ENCODE results near the gene TMEM131. TPM values are rescaled to one million over a fixed set of nuclear protein-coding genes. Genes with fewer than 3 reads are reported as not detected.

Gene TMEM131
- polyA plus RNA-seq, 3 donors: 7.0 to 23.6 (median 8.2) TPM

DNA sequence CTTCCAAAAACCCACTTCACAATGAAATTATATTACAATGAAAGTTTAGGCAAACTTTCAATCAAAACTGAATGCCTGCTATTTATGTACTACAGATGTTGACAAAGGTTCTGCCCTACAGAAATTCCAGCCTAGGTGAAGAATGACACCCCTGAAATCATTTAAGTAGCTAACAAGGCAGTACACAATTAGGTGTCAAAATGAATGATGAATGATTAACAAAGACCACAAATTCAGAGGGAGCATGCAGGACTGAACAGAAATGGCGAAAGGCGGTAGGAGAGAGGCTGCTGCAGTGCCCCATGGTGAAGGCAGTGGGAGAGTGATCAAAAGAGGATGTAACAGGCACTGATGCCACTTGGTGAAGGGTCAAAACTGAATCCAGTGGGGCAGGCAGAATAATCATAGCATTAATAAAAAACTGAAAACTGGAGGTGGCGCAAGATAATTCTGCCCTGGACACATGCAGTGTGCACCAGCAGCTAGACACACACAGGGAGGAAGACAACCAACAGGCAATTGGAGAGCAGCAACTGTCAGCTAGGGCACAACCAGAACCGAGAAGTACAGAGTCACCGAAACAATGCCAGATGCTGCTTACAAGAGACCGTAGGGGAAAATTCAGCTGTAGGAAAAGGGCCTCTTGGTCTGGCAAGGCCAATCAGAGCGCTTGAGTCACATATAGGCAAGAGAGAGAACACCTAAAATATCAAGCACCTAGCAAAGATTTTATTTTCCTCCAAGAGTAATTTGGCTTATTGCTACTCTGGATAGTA lies 4.5 kb downstream of the TMEM131 start:
- no peaks in the 10 kb centered on the region for H3K27me3 Mint-ChIP-seq (ENCODE audit: low read depth in 3 of 3)
- DNase-seq: peak in 1 of 3 donors; percentile 16
- peaks cover 0 to 5% of the 10 kb centered on the region in 2 donors for H3K36me3 Mint-ChIP-seq
- no peak overlapping the region for H3K4me2 ChIP-seq (replicated peaks; ENCODE audit: extremely low read depth, low read length, poor library complexity, severe bottlenecking)
- H3K4me1 Mint-ChIP-seq: peaks cover 68% of the 10 kb centered on the region
- H3K27ac Mint-ChIP-seq: peak overlapping the region in 1 of 7 donors; percentile 85
- H3K36me3 ChIP-seq (replicated peaks in 1 of 2; ENCODE audit: control insufficient read depth in 1 of 2, insufficient read depth in 2 of 2, low read length in 2 of 2): no peaks in the 10 kb centered on the region
- H4K20me1 ChIP-seq (ENCODE audit: insufficient read depth, low read length): peaks cover 84% of the 10 kb centered on the region
- H3K4me3 Mint-ChIP-seq: no peak overlapping the region
- H3K4me1 ChIP-seq (ENCODE audit: control insufficient read depth in 1 of 2, insufficient read depth in 2 of 2, low read length in 2 of 2): peaks cover 42 to 65% of the 10 kb centered on the region in 2 donors
- TF ChIP-seq, protein P1, sequence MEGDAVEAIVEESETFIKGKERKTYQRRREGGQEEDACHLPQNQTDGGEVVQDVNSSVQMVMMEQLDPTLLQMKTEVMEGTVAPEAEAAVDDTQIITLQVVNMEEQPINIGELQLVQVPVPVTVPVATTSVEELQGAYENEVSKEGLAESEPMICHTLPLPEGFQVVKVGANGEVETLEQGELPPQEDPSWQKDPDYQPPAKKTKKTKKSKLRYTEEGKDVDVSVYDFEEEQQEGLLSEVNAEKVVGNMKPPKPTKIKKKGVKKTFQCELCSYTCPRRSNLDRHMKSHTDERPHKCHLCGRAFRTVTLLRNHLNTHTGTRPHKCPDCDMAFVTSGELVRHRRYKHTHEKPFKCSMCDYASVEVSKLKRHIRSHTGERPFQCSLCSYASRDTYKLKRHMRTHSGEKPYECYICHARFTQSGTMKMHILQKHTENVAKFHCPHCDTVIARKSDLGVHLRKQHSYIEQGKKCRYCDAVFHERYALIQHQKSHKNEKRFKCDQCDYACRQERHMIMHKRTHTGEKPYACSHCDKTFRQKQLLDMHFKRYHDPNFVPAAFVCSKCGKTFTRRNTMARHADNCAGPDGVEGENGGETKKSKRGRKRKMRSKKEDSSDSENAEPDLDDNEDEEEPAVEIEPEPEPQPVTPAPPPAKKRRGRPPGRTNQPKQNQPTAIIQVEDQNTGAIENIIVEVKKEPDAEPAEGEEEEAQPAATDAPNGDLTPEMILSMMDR (IDR thresholded peaks at IDR 0.05): no peak
- intact Hi-C loops (cut with micrococcal nuclease): no loop called here
- H3K9ac ChIP-seq (ENCODE audit: insufficient read depth, low read length, poor library complexity, severe bottlenecking): no peak overlapping the region
- no peaks in the 10 kb centered on the region for H3K27me3 ChIP-seq (ENCODE audit: control insufficient read depth in 2 of 2, insufficient read depth in 2 of 2, low read length in 2 of 2)
- H3K79me2 ChIP-seq (ENCODE audit: insufficient read depth, low read length): peaks cover 92% of the 10 kb centered on the region
- H3K4me3 ChIP-seq (replicated peaks in 1 of 3; ENCODE audit: low read depth in 2 of 3, low read length in 3 of 3): no peak overlapping the region
- no peak overlapping the region for H2AFZ ChIP-seq (ENCODE audit: insufficient read depth, low read depth, low read length, poor library complexity, severe bottlenecking)
- 89% methylated on average over 6 of the region's 7 CpGs for WGBS (ENCODE audit: insufficient coverage)
- H3K9me3 ChIP-seq (replicated peaks in 1 of 2; ENCODE audit: control insufficient read depth in 1 of 2, insufficient read depth in 1 of 2, low read length in 2 of 2): no peaks in the 10 kb centered on the region
- no peak overlapping the region for H3K27ac ChIP-seq (ENCODE audit: low read depth in 1 of 2, low read length in 2 of 2)
- H3K9me3 Mint-ChIP-seq: peaks cover 0 to 11% (median 3%) of the 10 kb centered on the region in 7 donors

DNA sequence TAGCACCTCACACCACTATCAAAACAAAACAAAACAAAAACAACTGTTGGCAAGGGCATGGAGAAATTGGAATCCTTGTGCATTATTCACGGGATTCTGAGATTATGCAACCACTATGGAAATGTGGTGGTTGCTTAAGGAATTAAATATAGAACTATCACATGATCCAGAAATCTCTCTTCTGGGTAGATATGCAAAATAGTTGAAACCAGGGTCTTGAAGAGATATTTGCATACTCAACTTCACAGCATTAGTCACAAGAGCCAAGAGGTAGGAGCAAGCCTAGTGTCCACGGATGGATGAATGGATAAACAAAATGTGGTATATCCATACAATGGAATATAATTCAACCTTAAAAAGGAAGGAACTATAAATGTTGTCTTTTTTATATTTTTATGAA lies 7.0 kb downstream of the TMEM131 start:
- TF ChIP-seq, protein P1 (IDR thresholded peaks at IDR 0.05): no peak
- Mint-ChIP-seq H3K27me3 (ENCODE audit: low read depth in 3 of 3) (no peaks in the 10 kb centered on the region), H3K4me3 (no peak overlapping the region), H3K4me1 (peaks cover 57% of the 10 kb centered on the region), H3K9me3 (peaks cover 0 to 13% (median 6%) of the 10 kb centered on the region in 7 donors), H3K27ac (no peak overlapping the region), H3K36me3 (peaks cover 5 to 10% of the 10 kb centered on the region in 2 donors)
- intact Hi-C loops (cut with micrococcal nuclease): no loop called here
- Histone ChIP-seq H2AFZ (ENCODE audit: insufficient read depth, low read depth, low read length, poor library complexity, severe bottlenecking) (no peak overlapping the region), H3K27me3 (ENCODE audit: control insufficient read depth in 2 of 2, insufficient read depth in 2 of 2, low read length in 2 of 2) (no peaks in the 10 kb centered on the region), H3K9me3 (replicated peaks in 1 of 2; ENCODE audit: control insufficient read depth in 1 of 2, insufficient read depth in 1 of 2, low read length in 2 of 2) (no peaks in the 10 kb centered on the region), H3K27ac (ENCODE audit: low read depth in 1 of 2, low read length in 2 of 2) (no peak overlapping the region), H3K4me2 (replicated peaks; ENCODE audit: extremely low read depth, low read length, poor library complexity, severe bottlenecking) (no peak overlapping the region), H3K4me1 (ENCODE audit: control insufficient read depth in 1 of 2, insufficient read depth in 2 of 2, low read length in 2 of 2) (peaks cover 31 to 56% of the 10 kb centered on the region in 2 donors), H3K79me2 (ENCODE audit: insufficient read depth, low read length) (peaks cover 100% of the 10 kb centered on the region), H4K20me1 (ENCODE audit: insufficient read depth, low read length) (peaks cover 97% of the 10 kb centered on the region), H3K9ac (ENCODE audit: insufficient read depth, low read length, poor library complexity, severe bottlenecking) (no peak overlapping the region), H3K36me3 (replicated peaks in 1 of 2; ENCODE audit: control insufficient read depth in 1 of 2, insufficient read depth in 2 of 2, low read length in 2 of 2) (peaks cover 0 to 1% of the 10 kb centered on the region in 2 donors), H3K4me3 (replicated peaks in 1 of 3; ENCODE audit: low read depth in 2 of 3, low read length in 3 of 3) (no peak overlapping the region)
- no peak for DNase-seq
- WGBS (ENCODE audit: insufficient coverage): no CpG with 5 or more reads among the region's 2 CpGs
